GM19324 (cell line): ENCODE data around the gene SOX6.

Experiments used
- ATAC-seq: cut with Tn5 transposase; IDR thresholded peaks from one replicate; pipeline ENCODE4 v1.9.1; 2021; ENCODE audit warnings: mild to moderate bottlenecking, moderate library complexity; ENCODE audit not compliant: unreplicated experiment, low FRiP score

Gene SOX6

GRCh38 chr11:16204261-16204660, 152.1 kb downstream of the SOX6 start:
- ATAC-seq = no peak

GRCh38 chr11:16195651-16196050, 160.7 kb downstream of the SOX6 start:
- no peak for ATAC-seq

GRCh38 chr11:16194566-16194965, 161.8 kb downstream of the SOX6 start:
- no peak for ATAC-seq

- no peak for ATAC-seq
These were observed 162.4 kb downstream of the SOX6 start for GRCh38 chr11:16193897-16194381.

GRCh38 chr11:16191868-16192240, 164.5 kb downstream of the SOX6 start:
- ATAC-seq = no peak

GRCh38 chr11:16191212-16191867, 165.0 kb downstream of the SOX6 start:
- ATAC-seq = no peak

GRCh38 chr11:16186680-16187079, 169.7 kb downstream of the SOX6 start:
- no peak for ATAC-seq

GRCh38 chr11:16185042-16185441, 171.3 kb downstream of the SOX6 start:
- no peak for ATAC-seq

- ATAC-seq = no peak
These were observed 171.8 kb downstream of the SOX6 start for GRCh38 chr11:16184588-16184987.

GRCh38 chr11:16182553-16182952, 173.8 kb downstream of the SOX6 start:
- no peak for ATAC-seq

GRCh38 chr11:16180868-16181267, 175.5 kb downstream of the SOX6 start:
- ATAC-seq = no peak

- ATAC-seq = no peak
These were observed 176.7 kb downstream of the SOX6 start for GRCh38 chr11:16179676-16180075.

- ATAC-seq = no peak
These were observed 178.1 kb downstream of the SOX6 start for GRCh38 chr11:16178273-16178672.

- ATAC-seq = no peak
These were observed 178.7 kb downstream of the SOX6 start for GRCh38 chr11:16177688-16178087.

GRCh38 chr11:16173798-16174197, 182.5 kb downstream of the SOX6 start:
- no peak for ATAC-seq

- no peak for ATAC-seq
These were observed 184.5 kb downstream of the SOX6 start for GRCh38 chr11:16171882-16172281.

GRCh38 chr11:16169956-16170847, 186.1 kb downstream of the SOX6 start:
- no peak for ATAC-seq

GRCh38 chr11:16169541-16169940, 186.8 kb downstream of the SOX6 start:
- ATAC-seq = no peak

- ATAC-seq = no peak
These were observed 188.4 kb downstream of the SOX6 start for GRCh38 chr11:16167706-16168487.

- no peak for ATAC-seq
These were observed 189.8 kb downstream of the SOX6 start for GRCh38 chr11:16166571-16166970.

- ATAC-seq = no peak
These were observed 196.2 kb downstream of the SOX6 start for GRCh38 chr11:16160146-16160545.
